Parathyroid adenoma (tissue), 2 donors: ENCODE measurements around the gene DVL1.

Source experiments
- H2AFZ ChIP-seq: fragments of 300-600 bp; sonication (generic); one replicate; pipeline ENCODE4 v1.7.0; 2017; ENCODE audit warnings: antibody characterized with exemption, mild to moderate bottlenecking
- H3K27ac ChIP-seq: fragments of 300-600 bp; sonication (generic); one replicate; pipeline ENCODE4 v1.7.0; 2017
- H3K27me3 ChIP-seq: fragments of 300-600 bp; sonication (generic); one replicate; pipeline ENCODE4 v1.7.0; 2017; ENCODE audit warnings: low read length; ENCODE audit not compliant: control insufficient read depth, insufficient read depth
- H3K36me3 ChIP-seq: fragments of 300-600 bp; sonication (generic); one replicate; pipeline ENCODE4 v1.7.0; 2017; ENCODE audit warnings: low read length; ENCODE audit not compliant: control insufficient read depth, insufficient read depth
- H3K4me1 ChIP-seq: fragments of 300-600 bp; sonication (generic); one replicate; pipeline ENCODE4 v1.7.0; 2017; ENCODE audit warnings: control low read depth
- H3K4me2 ChIP-seq: fragments of 300-600 bp; sonication (generic); one replicate; pipeline ENCODE4 v1.7.0; 2017; ENCODE audit warnings: low read length
- H3K4me3 ChIP-seq: fragments of 300-600 bp; sonication (generic); one replicate; pipeline ENCODE4 v1.7.0; 2017; ENCODE audit warnings: low read depth, low read length
- H3K79me2 ChIP-seq: fragments of 300-600 bp; sonication (generic); one replicate; pipeline ENCODE4 v1.7.0; 2017; ENCODE audit warnings: control low read depth
- H3K9ac ChIP-seq: fragments of 300-600 bp; sonication (generic); one replicate; pipeline ENCODE4 v1.7.0; 2017; ENCODE audit warnings: mild to moderate bottlenecking
- H3K9me3 ChIP-seq: fragments of 300-600 bp; sonication (generic); one replicate; pipeline ENCODE4 v1.7.0; 2017; ENCODE audit warnings: low read length; ENCODE audit not compliant: control insufficient read depth
- CTCF ChIP-seq: fragments of 300-600 bp; sonication (generic); IDR thresholded peaks from one replicate; pipeline ENCODE4 v1.7.0; 2017; ENCODE audit warnings: antibody characterized with exemption, mild to moderate bottlenecking
- donor health status: primary hyperparathyroidism.

Gene DVL1

GRCh38 chr1:1360506-1361169 is 11.4 kb upstream of the DVL1 start:
- no peaks in the 10 kb centered on the region for H3K36me3 ChIP-seq
- H3K27me3 ChIP-seq, result no peaks in the 10 kb centered on the region
- no peak overlapping the region for H3K4me3 ChIP-seq
- no peaks in the 10 kb centered on the region for H3K4me1 ChIP-seq
- no peak overlapping the region for H2AFZ ChIP-seq
- TF ChIP-seq CTCF, result no peak
- no peaks in the 10 kb centered on the region for H3K79me2 ChIP-seq
- no peak overlapping the region for H3K27ac ChIP-seq
- no peak overlapping the region for H3K4me2 ChIP-seq
- no peaks in the 10 kb centered on the region for H3K9me3 ChIP-seq
- no peak overlapping the region for H3K9ac ChIP-seq

GRCh38 chr1:1359664-1360468 is 10.6 kb upstream of the DVL1 start:
- no peaks in the 10 kb centered on the region for H3K36me3 ChIP-seq
- H3K4me2 ChIP-seq, result no peak overlapping the region
- H3K4me3 ChIP-seq, result no peak overlapping the region
- H3K27ac ChIP-seq, result no peak overlapping the region
- no peak overlapping the region for H2AFZ ChIP-seq
- H3K4me1 ChIP-seq, result no peaks in the 10 kb centered on the region
- H3K27me3 ChIP-seq, result no peaks in the 10 kb centered on the region
- H3K9me3 ChIP-seq, result no peaks in the 10 kb centered on the region
- no peak overlapping the region for H3K9ac ChIP-seq
- no peaks in the 10 kb centered on the region for H3K79me2 ChIP-seq
- TF ChIP-seq CTCF, result no peak

- no peaks in the 10 kb centered on the region for H3K79me2 ChIP-seq
- no peaks in the 10 kb centered on the region for H3K27me3 ChIP-seq
- no peaks in the 10 kb centered on the region for H3K9me3 ChIP-seq
- H2AFZ ChIP-seq, result no peak overlapping the region
- no peak for TF ChIP-seq CTCF
- no peaks in the 10 kb centered on the region for H3K4me1 ChIP-seq
- no peak overlapping the region for H3K4me3 ChIP-seq
- H3K4me2 ChIP-seq, result no peak overlapping the region
- no peaks in the 10 kb centered on the region for H3K36me3 ChIP-seq
- no peak overlapping the region for H3K9ac ChIP-seq
- no peak overlapping the region for H3K27ac ChIP-seq
Observed at GRCh38 chr1:1359308-1359663, 10.1 kb upstream of the DVL1 start.

- no peak within 1 kb of the TSS for H3K4me2 ChIP-seq
Observed at GRCh38 chr1:1358433-1359271, 9.4 kb upstream of the DVL1 start, which contains the start of gene MXRA8. Gene MXRA8 (minus strand): TSS chr1:1358555. CDS start chr1:1358504, 51 bp downstream.

More at GRCh38 chr1:1358433-1359271, 9.4 kb upstream of the DVL1 start, which contains the start of gene MXRA8:
- no peak for TF ChIP-seq CTCF
- Histone ChIP-seq H3K4me1 (no peaks in the 10 kb centered on the region), H3K27ac (no peak within 1 kb of the TSS), H3K79me2 (no peaks in the 10 kb centered on the region), H2AFZ (no peak within 1 kb of the TSS), H3K27me3 (no peaks in the 10 kb centered on the region), H3K4me3 (no peak within 1 kb of the TSS), H3K9me3 (no peaks in the 10 kb centered on the region), H3K36me3 (no peaks in the 10 kb centered on the region), H3K9ac (no peak within 1 kb of the TSS)
